ENCODE data around the gene FTO.

The FTO gene

DNA sequence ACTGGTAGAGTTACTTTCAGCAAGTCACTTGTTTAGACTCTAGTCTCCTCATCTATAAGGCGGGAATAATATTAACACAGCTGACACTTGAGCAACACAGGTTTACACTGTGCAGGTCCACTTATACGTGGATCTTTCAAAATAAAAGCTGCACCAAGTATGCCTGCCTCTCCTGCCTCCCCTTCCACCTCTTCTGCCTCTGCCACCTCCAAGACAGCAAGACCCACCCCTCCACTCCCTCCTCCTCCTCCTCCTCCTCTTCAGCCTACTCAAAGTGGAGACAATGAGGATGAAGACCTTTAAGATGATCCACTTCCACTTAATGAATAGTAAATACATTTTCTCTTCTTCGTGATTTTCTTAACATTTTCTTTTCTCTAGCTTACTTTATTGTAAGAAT is 285.6 kb downstream of the FTO start:
- no peak overlapping the region for H3K27ac ChIP-seq
- no peak overlapping the region for H3K4me2 ChIP-seq (ENCODE audit: low read length)
- no peaks in the 10 kb centered on the region for H3K36me3 ChIP-seq (ENCODE audit: control insufficient read depth, insufficient read depth, low read length)
- no peak overlapping the region for H3K9ac ChIP-seq
- TF ChIP-seq CTCF (IDR thresholded peaks at IDR 0.05): no peak
- H3K79me2 ChIP-seq: no peaks in the 10 kb centered on the region
- H3K4me3 ChIP-seq (ENCODE audit: low read depth, low read length): no peak overlapping the region
- peaks cover 17% of the 10 kb centered on the region for H3K4me1 ChIP-seq
- H3K27me3 ChIP-seq (ENCODE audit: control insufficient read depth, insufficient read depth, low read length): no peaks in the 10 kb centered on the region
- H2AFZ ChIP-seq: no peak overlapping the region
- no peaks in the 10 kb centered on the region for H3K9me3 ChIP-seq (ENCODE audit: control insufficient read depth, low read length)

DNA sequence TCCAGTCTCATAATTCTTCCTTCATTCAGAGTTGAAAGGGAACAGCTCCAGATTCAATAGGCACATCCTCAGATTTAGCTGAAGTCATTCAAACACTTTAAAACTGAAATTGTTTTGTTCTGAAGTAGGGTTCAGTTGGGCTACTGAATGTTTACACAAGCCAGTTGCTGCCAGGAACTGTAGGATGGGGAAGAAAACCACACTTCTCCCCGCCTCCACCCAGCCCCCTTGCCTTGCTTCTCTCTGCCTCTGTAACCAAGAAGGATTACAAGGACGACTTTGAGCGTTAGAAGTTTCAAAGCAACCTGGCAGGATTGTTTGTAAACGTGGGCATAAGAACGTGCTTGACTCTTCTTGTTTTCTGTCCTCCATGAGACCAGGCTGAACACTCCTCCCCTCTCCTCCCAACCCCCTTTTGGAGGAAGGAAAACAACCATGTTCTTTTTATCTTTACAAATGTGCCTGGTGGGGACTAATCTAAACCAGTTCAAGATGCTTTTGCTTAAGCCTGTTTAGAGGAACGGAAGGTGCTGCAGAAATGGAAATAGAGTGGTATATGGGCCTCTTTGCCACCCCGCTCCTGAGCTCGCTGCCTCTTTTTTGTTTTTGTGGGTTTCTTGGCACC is 287.9 kb downstream of the FTO start:
- Histone ChIP-seq H3K27ac (no peak overlapping the region), H3K4me3 (ENCODE audit: low read depth, low read length) (no peak overlapping the region), H3K27me3 (ENCODE audit: control insufficient read depth, insufficient read depth, low read length) (no peaks in the 10 kb centered on the region), H3K4me1 (peaks cover 20% of the 10 kb centered on the region), H3K9me3 (ENCODE audit: control insufficient read depth, low read length) (no peaks in the 10 kb centered on the region), H3K36me3 (ENCODE audit: control insufficient read depth, insufficient read depth, low read length) (no peaks in the 10 kb centered on the region), H3K4me2 (ENCODE audit: low read length) (no peak overlapping the region), H3K9ac (no peak overlapping the region), H3K79me2 (no peaks in the 10 kb centered on the region), H2AFZ (no peak overlapping the region)
- TF ChIP-seq CTCF (IDR thresholded peaks at IDR 0.05): no peak

- Histone ChIP-seq H3K9me3 (ENCODE audit: control insufficient read depth, low read length) (no peaks in the 10 kb centered on the region), H3K27ac (no peak overlapping the region), H2AFZ (no peak overlapping the region), H3K79me2 (no peaks in the 10 kb centered on the region), H3K9ac (no peak overlapping the region), H3K4me1 (peaks cover 20% of the 10 kb centered on the region), H3K4me2 (ENCODE audit: low read length) (no peak overlapping the region), H3K36me3 (ENCODE audit: control insufficient read depth, insufficient read depth, low read length) (no peaks in the 10 kb centered on the region), H3K4me3 (ENCODE audit: low read depth, low read length) (no peak overlapping the region), H3K27me3 (ENCODE audit: control insufficient read depth, insufficient read depth, low read length) (no peaks in the 10 kb centered on the region)
- no peak for TF ChIP-seq CTCF (IDR thresholded peaks at IDR 0.05)
These were observed 291.4 kb downstream of the FTO start for GRCh38 chr16:53995378-53995777.

DNA sequence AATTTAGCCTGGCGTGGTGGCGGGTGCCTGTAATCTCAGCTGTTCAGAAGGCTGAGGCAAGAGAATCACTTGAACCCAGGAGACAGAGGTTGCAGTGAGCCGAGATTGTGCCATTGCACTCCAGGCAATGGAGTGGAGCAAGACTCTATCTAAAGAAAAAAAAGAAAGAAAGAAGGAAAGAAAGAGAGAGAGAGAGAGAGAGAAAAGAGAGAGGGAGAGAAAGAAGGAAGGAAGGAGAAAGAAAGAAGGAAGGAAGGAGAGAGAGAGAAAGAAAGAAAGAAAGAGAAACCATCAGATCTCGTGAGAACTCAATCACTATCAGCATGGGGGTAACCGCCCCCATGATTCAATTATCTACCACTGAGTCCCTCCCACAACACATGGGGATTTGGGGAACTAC is 293.0 kb downstream of the FTO start:
- Histone ChIP-seq H3K4me1 (peaks cover 9% of the 10 kb centered on the region), H3K36me3 (ENCODE audit: control insufficient read depth, insufficient read depth, low read length) (no peaks in the 10 kb centered on the region), H2AFZ (no peak overlapping the region), H3K27me3 (ENCODE audit: control insufficient read depth, insufficient read depth, low read length) (no peaks in the 10 kb centered on the region), H3K9me3 (ENCODE audit: control insufficient read depth, low read length) (no peaks in the 10 kb centered on the region), H3K4me2 (ENCODE audit: low read length) (no peak overlapping the region), H3K4me3 (ENCODE audit: low read depth, low read length) (no peak overlapping the region), H3K9ac (no peak overlapping the region), H3K79me2 (no peaks in the 10 kb centered on the region), H3K27ac (no peak overlapping the region)
- TF ChIP-seq CTCF (IDR thresholded peaks at IDR 0.05): no peak

Data from parathyroid adenoma (tissue), 2 donors.